D721Med (cell line): ENCODE measurements around the gene SRRD.

ENCODE experiments used
- DNase-seq: peaks from one replicate; pipeline ENCODE4 v3.0.0; 2011; ENCODE audit warnings: low spot score; ENCODE audit not compliant: insufficient read length
- FAIRE-seq: peaks from 2 replicates; lab custom pipeline; 2011; peaks lifted over from hg19 to GRCh38; lab: Jason Lieb, UNC
- CTCF ChIP-seq: IDR thresholded peaks from 2 replicates; pipeline ENCODE4 v1.5.1; 2012; ENCODE audit warnings: mild to moderate bottlenecking, control low read depth; ENCODE audit not compliant: insufficient read depth; ENCODE audit errors: missing control alignments

SRRD gene

GRCh38 chr22:26442086-26442756, 41.5 kb upstream of the SRRD start:
- FAIRE-seq (no peak), DNase-seq (no peak)
- no peak for TF ChIP-seq CTCF

- no peak for FAIRE-seq
- DNase-seq, result no peak
- TF ChIP-seq CTCF, result no peak
Measured at GRCh38 chr22:26443901-26444690, 39.6 kb upstream of the SRRD start.

- FAIRE-seq (no peak), DNase-seq (no peak)
- no peak for TF ChIP-seq CTCF
Measured at GRCh38 chr22:26444777-26445176, 38.9 kb upstream of the SRRD start.

- TF ChIP-seq CTCF, result no peak
- no peak for FAIRE-seq
- no peak for DNase-seq
Measured at GRCh38 chr22:26445577-26446275, 38.0 kb upstream of the SRRD start.

GRCh38 chr22:26446808-26447515, 36.7 kb upstream of the SRRD start:
- TF ChIP-seq CTCF, result no peak
- FAIRE-seq, result no peak
- no peak for DNase-seq

- FAIRE-seq, result no peak
- no peak for DNase-seq
Measured at GRCh38 chr22:26447584-26448329, 35.9 kb upstream of the SRRD start.

More at GRCh38 chr22:26447584-26448329, 35.9 kb upstream of the SRRD start:
- no peak for TF ChIP-seq CTCF
